HG02610 (cell line): ENCODE data around the gene SLC39A11.
"Not testable (repeated sequence)": the region's sequence is repeated elsewhere in the genome, so short reads cannot be mapped to it uniquely, and the experiment has no call there.

Experiments used
- ATAC-seq: cut with Tn5 transposase; IDR thresholded peaks from one replicate; pipeline ENCODE4 v1.9.1; 2021; ENCODE audit warnings: mild to moderate bottlenecking, moderate library complexity; ENCODE audit not compliant: unreplicated experiment

The SLC39A11 gene

DNA sequence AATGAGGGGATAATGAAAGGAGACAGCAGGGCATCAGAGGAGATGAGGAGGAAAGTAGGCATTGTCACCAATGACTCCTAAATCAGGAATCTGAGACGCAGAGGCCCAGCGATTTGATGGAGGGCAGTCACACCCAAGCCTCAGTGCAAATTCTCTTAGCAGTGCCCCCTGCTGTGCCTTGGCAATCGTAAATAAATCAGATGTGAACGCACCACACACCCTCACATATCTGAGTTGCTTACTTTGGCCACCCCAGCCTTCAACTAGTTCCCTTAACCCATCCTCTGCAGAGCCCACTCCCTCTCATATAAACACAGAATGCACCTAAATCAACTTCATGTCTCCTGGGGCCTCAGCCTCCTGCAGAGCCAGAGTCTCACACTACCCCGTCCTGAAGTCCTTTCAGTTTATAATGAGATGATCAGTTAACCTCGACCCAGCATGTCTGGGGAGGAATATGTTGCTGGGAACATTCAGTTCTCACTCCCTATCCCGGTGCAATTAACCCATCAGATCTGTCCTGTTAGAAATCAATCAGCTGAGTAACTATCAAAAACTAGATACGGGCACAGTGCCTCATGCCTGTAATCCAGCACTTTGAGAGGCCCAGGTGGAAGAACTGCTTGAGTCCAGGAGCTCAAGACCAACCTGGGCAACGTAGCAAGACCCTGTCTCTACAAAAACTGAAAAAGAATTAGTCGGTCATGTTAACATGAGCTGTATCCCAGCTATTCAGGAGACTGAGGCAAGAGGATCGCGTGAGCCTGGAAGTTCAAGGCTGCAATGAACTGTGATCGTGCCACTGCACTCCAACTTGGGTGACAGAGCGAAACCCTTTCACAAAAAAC is 78.4 kb downstream of the SLC39A11 start:
- no peak for ATAC-seq

DNA sequence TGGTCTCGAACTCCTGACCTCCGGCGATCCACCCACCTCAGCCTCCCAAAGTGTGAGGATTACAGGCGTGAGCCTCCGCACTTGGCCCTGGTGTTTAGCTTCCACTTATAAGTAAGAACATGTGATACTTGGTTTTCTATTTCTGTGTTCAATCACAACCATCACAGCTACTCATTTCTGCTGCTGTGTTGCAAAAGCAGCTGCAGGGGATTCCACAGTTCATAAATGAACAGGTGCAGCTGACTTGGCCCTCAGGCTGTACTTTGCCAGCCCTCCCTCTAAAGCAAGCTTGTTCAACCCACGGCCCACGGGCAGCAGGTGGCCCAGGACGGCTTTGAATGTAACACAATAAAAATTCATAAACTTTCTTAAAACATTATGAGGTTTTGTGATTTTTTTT is 79.2 kb downstream of the SLC39A11 start:
- ATAC-seq, result peak; percentile 92

DNA sequence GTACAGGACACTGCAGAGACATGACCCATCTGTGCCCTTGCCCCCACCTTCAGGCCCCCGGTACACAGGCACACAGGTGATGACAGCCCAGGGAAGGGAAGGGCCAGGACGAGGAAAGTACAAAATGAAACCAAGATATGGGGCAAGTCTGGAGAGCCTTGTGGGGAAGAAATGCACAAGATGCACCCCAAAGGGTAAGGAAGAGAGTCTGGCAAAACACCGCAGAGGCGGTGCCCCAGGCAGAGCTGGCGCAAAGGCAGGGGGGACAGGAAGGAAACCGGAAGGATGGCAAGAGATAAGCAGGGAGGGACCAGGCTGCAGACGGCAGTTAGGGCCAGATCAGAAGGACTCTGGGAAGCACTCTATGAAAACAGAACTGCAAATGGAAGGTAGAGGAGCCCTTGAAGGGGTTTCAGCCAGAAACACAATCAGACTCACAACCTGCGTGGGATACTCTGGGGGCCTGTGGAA is 81.4 kb downstream of the SLC39A11 start:
- no peak for ATAC-seq

DNA sequence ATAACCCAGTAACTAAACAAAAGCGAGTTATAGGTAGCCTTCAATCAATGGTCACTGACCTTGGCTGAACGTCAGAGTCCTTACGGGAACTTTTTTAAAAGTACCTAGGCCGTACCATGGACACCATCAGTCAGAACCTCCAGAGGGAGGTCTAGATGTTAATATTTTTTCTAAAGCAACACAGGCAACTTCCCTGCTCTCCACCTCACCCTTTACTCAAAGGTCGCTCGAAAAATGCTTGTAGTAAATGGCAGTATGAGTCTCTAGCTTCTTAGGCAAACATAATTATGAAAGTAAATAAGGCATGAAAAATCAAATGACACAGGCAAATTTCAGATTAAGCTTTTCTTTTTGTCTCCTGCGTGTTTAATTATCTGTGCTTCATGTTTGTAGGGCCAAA is 82.1 kb downstream of the SLC39A11 start:
- no peak for ATAC-seq

DNA sequence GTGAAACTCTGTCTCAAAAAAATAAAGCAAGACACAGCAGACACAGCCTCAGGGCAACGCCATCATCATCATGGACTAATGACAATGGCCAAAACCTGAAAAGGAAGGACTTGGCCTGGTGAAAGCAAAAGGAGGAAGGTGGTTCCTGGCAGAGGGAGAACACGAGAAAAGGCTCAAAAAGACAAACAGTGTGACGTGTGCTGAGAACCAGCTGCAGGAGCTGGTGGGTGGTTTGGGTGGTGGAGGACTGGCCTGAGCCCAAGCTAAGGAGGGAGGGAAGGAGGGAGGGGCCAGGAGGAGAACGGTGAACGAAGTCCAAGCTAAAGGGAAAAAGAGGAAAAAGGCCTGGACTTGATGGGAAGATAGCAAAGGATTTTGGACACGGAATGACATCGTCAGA is 85.1 kb downstream of the SLC39A11 start:
- no peak for ATAC-seq

DNA sequence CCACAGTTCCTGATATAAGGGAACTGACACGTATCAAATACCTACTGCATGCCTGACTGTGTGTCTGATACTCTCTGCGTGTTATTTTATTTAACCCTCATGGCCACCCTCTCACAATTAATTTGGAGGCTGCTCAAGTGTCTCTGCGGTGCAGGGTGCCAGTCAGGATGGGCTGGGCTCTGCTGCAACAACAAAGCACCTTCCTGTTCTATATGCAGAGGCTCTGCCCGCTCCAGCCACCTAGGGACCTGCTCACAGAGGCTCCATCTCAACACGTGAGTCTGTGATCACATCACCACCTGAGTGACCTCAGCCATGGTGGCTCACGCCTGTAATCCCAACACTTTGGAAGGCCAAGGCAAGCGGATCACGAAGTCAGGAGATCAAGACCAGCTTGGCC is 87.1 kb downstream of the SLC39A11 start:
- ATAC-seq, result no peak

DNA sequence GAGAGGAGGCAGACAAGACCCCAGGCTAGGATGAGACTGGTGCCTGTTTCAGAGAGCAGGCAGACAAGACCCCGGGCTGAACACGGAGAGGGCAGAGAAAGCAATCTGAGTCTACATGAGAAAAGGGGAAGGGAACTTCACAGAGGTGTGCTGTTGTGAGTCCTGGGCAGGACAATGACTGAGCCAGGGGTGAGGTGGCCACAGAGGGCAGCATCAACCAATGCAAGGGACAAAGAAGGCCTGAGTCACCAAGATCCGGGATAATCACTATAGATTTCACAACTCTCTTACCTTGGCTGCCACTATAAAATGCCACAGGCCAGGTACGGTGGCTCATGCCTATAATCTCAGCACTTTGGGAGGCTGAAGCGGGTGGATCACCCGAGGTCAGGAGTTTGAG is 89.0 kb downstream of the SLC39A11 start:
- no peak for ATAC-seq

DNA sequence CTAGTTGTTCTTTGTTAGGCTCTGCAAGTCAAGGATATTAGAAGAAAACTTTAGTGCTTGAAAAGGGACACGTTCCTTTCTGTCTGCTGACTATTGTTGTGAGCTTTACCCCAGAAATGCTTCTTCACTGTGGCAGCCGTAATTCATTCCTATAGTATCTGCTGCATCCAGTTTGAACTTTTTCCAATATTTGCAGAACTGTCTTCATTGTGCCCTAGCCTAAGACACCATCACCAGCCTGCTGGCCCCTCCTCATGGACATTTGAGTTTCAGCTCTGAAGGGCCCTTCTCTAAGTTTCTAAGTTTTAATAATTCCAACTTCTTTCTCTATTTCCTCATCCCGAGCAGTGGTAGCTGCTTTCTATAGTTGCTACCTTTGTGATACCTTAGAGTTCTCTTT is 91.7 kb downstream of the SLC39A11 start:
- no peak for ATAC-seq

DNA sequence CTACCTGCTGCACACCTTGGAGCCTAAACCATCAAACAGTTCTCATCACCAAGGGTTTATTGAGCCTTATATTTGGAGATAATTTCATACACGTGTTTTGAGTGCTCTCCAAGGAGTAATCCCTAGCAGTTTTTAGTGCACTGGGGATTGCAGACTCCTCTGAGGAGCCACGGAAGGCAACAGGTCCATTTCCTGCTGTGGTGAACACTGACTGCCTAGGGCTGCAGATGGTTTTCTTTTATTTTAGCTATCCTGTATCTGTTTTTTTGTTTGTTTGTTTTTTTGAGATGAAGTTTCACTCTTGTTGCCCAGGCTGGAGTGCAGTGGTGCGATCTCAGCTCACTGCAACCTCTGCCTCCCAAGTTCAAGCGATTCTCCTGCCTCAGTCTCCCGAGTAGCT is 93.0 kb downstream of the SLC39A11 start:
- ATAC-seq, result not testable (repeated sequence)

DNA sequence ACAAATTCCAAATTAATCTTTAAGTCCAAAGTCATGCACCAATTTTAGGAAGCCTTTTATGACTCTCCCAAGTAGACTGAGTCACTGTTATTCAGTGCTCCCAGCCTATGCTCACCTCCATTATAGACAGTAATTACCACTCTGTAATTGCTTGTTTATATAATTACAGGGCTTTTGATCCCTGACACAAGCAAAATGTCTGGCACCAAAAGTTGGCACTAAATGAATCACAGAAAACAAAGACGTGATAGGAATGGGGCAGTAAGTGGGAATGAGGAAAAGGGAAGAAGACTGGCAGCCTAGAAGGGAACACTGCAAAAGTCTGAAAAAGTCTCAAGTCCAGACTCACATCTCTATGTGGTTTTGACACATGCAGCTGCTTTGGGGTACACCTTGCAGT is 94.1 kb downstream of the SLC39A11 start:
- no peak for ATAC-seq

DNA sequence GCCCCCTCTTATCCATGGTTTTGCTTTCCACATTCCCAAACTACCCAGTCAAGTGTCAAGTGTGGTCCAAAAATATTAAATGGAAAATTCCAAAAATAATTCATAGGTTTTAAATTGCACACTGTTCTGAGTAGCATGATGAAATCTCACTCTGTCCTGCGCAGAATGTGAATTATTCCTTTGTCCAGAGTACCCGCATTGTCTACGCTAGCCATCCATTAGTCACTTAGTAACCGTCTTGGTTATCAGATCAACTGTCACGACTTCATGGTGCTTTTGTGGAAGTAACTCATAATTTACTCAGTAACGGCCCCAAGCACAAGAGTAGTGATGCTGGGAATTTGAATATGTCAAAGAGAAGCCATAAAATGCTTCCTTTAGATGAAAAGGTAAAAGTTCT is 94.9 kb downstream of the SLC39A11 start:
- ATAC-seq, result no peak

DNA sequence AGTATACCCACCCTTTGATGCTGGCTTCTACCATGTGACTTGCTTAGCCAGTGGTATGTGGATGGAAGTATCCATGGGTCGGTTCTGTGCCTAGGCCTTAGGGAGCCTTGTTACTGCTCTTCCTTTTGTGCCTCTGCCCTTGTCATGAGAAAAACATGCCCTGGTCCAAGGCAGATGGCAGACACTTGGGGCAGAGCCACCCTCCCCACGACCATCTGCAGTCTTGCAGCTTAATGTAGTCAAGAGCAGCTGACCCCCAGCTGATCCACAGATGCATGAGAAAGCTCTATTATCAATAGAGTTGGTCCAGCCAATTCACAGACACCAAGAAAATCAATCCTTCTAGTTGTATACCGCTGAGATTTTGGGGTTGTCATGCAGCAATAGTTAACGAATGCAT is 95.7 kb downstream of the SLC39A11 start:
- ATAC-seq, result no peak

DNA sequence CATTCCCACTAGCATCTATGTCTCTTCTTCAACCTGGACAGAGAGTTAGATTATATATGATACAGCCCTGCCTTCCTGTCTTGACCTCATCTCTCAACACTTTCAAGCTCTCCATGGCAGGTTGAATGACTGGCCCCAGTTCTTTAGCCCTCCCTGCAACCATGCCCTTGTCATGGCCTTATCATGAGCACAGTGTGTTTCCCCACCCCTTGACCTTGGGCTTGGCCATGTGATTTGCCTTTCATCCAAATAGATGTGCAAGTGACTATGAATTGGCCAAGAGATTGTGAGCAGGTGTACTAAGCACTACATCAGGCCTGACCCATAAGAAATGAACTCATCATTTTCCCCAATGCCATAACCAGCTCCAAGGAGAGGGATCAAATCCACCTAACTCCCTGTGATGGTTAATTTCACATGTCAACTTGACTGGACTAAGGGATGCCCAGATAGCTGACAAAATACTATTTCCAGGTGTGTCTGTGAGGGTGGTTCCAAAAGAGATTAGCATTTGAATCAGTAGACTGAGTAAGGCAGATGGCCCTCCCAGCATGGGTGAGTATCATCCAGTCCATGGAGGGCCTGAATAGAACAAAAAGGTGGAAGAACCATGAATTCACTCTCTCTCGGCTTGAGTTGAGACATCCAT is 97.4 kb downstream of the SLC39A11 start:
- ATAC-seq, result no peak

DNA sequence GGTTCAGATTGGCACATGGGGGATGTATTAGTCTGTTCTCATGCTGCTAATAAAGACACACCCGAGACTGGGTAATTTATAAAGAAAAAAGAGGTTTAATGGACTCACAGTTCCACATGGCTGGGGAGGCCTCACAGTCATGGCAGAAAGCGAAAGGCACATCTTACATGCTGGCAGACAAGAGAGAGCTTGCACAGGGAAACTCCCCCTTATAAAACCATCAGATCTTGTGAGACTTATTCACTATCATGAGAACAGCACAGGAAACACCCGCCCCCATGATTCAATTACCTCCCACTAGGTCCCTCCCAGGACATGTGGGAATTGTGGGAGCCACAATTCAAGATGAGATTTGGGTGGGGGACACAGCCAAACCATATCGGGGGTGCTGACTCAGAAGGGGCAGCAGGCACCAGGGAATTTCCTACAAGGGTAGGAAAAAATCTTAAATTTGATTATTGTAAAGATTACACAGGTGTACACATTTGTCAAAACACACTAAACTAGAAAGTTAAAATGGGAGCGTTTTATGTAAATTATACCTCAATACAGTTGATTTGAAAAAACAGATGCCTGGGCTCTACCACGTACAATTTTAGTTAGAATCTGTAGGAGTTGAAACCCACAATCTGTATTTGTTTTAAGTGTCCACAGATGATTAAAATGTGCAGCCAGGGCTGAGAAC is 99.6 kb downstream of the SLC39A11 start:
- peak; percentile 42 for ATAC-seq

DNA sequence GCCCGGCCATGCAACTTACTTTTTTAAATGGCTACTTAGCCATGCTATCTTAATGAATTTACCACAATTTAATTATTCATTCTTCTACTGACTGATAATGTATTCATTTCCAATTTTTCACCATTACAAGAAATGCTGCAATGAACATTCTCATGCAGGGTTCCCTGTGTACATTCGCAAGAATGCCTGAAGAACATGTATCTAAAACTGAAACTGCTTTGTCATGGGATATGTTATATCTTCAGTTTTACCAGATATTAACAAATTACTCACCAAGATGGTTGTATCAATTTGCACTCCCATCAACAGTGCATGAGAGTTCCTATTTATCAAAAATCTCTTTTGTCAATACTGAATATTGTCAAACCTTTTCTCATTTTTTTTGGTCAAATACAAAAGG is 100.8 kb downstream of the SLC39A11 start:
- ATAC-seq, result no peak

DNA sequence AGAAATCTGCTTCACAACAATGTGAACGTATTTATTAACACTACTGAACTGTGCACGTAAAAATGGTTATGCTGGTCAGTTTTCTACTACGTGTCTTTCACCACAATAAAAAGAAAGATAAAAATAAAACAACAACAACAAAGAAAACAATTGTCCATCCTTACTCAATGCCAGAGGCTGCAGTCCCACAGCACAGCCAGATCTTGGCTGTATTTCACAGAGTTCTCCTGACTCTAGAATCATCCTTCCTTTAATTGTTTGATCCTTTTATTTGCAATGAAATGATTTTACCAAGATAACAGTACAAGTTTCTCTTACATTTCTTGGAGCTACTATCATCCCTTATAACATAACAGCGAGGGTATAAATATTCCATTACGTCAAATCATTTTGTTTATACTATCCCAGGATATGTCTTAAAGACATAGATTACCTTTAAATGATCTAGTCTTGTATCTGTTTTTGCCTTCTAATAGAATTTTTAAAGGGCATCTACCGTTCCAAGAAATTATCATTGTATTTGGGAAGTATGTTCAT is 103.3 kb downstream of the SLC39A11 start:
- no peak for ATAC-seq

DNA sequence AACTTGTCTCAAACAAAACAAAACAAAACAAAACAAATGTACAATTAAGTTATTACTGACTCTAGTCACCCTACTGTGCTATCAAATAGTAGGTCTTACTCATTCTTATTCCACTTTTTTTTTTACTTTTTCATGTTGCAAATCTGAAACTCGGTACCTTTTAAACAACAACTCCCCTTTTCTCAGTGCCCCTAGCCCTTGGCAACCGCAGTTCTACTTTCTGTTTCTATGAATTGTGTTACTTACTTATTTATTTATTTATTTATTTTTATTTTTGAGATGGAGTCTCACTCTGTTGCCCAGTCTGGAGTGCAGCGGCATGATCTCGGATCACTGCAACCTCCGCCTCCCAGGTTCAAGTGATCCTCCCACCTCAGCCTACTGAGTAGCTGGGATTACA is 104.0 kb downstream of the SLC39A11 start:
- no peak for ATAC-seq

DNA sequence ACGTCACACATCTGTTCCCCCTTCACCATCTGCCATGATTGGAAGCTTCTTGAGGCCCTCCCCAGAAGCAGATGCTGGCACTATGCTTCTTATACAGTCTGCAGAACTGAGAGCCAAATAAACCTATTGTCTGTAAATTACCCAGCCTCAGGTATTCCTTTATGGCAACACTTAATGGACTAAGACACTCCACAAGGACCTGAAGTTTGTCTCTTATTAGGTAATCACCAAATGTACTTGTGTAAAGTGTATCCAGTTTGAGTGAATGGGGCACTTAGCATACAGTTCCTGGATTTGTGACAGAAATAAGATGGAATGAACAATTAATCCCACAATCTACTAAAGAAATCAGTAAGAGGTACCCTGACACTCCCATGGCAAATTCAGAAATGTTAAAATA is 105.3 kb downstream of the SLC39A11 start:
- no peak for ATAC-seq

DNA sequence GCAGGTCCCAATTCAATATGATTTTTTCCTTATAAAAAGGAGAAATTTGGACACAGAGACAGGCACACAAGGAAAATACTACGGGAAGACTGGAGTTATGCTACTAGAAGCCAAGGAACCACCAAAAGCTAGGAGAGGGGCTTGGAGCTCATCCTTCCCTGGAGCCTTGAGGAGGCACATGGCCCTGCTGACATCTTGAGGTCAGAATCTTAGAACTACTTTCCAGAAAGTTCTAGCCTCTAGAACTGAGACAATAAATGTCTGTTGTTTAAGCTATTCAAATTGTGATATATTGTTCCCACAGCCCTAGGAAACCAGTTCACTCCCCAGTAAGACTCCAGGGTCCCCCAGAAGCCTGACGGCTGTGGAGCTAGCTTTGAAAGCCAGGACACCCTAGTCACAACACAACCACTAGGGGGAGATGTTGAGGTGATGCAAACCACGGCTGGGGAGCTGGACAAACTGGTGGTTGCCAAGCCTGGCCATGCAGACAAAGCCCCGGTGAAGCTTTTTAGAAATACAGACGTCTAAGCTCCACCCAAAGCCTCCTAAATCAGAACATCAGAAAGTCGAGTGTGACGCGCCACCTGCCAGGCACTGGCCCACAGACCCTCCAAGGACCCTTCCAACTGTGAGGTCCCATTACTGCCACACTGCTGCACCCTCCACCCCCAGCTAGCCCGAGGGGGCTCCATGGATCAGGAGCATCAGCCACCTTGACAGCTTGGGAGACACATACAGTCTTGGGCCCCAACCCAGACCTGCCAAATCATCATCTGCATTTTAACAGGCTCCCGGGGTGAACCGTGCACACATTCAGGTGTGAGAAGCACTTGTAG is 106.4 kb downstream of the SLC39A11 start:
- ATAC-seq, result no peak

DNA sequence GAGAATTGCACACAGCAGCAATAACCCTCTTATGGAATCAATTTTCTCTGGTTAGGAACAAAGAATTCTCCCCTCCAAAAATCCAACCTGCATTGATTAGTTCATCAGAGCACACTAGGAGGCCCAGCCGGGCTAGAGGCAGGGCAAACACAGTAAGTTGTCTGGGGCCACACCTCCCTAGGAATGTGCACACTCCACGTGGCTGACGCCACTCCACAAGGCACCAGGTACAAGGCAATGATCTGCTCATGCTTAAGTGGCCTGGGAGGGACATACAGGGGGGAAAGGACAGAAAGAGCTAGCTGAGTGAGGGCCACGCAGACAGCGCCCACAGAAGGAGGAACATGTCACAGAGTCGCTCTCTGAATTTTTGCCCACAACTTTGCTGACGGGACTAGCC is 107.6 kb downstream of the SLC39A11 start:
- ATAC-seq, result no peak
